CD4-positive, alpha-beta memory T cell (primary cell): ENCODE data around the gene TAGLN2. TPM values are rescaled to one million over a fixed set of nuclear protein-coding genes. Genes with fewer than 3 reads are reported as not detected.

Experiments used
- CTCF ChIA-PET: fragments of 350-600 bp; sonication (Branson Sonifier 250); formaldehyde crosslinking; loops from one replicate; lab custom pipeline; 2021; ENCODE audit warnings: inconsistent platforms; ENCODE audit not compliant: partially characterized antibody; lab: Charles Lee
- POLR2A ChIA-PET: fragments of 350-600 bp; sonication (Branson Sonifier 250); formaldehyde crosslinking; loops from one replicate; lab custom pipeline; 2021; ENCODE audit not compliant: partially characterized antibody; lab: Charles Lee
- DNase-seq, 5 donors: peaks; one replicate each; pipeline versions ENCODE4 v3.0.0 to v3.0.0-alpha.2; 2020 to 2022; ENCODE audit warnings: mixed read lengths in 1 of 5
- H3K27ac ChIP-seq: one replicate; pipeline ENCODE4 v1.7.0; 2013; ENCODE audit warnings: low read depth, low read length
- H3K27me3 ChIP-seq: 2 replicates; pipeline ENCODE4 v1.7.0; 2013; ENCODE audit warnings: mild to moderate bottlenecking, low read length, moderate library complexity; ENCODE audit not compliant: insufficient read depth
- H3K36me3 ChIP-seq: 2 replicates; pipeline ENCODE4 v1.7.0; 2013; ENCODE audit warnings: mild to moderate bottlenecking, low read length, moderate library complexity; ENCODE audit not compliant: insufficient read depth
- H3K4me1 ChIP-seq: 2 replicates; pipeline ENCODE4 v1.7.0; 2013; ENCODE audit warnings: mild to moderate bottlenecking, low read length, moderate library complexity; ENCODE audit not compliant: insufficient read depth
- H3K4me3 ChIP-seq, 2 donors: one replicate each; pipeline ENCODE4 v1.7.0; 2013; ENCODE audit warnings: low read length in 2 of 2, mild to moderate bottlenecking in 1 of 2
- H3K9me3 ChIP-seq, 2 donors: one replicate each; pipeline ENCODE4 v1.7.0; 2013; ENCODE audit warnings: low read length in 2 of 2, control low read depth in 1 of 2; ENCODE audit not compliant: control insufficient read depth in 1 of 2
- H3K27ac Mint-ChIP-seq, 7 donors: one replicate each; pipeline ENCODE4 v1.8.0; 2020 to 2021; ENCODE audit warnings: mixed read lengths in 7 of 7, mild to moderate bottlenecking in 6 of 7, inconsistent platforms in 3 of 7, moderate library complexity in 3 of 7
- H3K27me3 Mint-ChIP-seq, 2 donors: one replicate each; pipeline ENCODE4 v1.8.0; 2020 to 2021; ENCODE audit warnings: mixed read lengths in 2 of 2
- H3K36me3 Mint-ChIP-seq, 2 donors: one replicate each; pipeline ENCODE4 v1.8.0; 2020 to 2021; ENCODE audit warnings: mixed read lengths in 2 of 2, inconsistent platforms in 1 of 2, mild to moderate bottlenecking in 1 of 2
- H3K4me1 Mint-ChIP-seq, 4 donors: one replicate each; pipeline ENCODE4 v1.8.0; 2020 to 2021; ENCODE audit warnings: mixed read lengths in 4 of 4, mild to moderate bottlenecking in 1 of 4
- H3K4me3 Mint-ChIP-seq, 8 donors: one replicate each; pipeline ENCODE4 v1.8.0; 2020 to 2021; ENCODE audit warnings: mixed read lengths in 8 of 8, mild to moderate bottlenecking in 7 of 8, moderate library complexity in 6 of 8, inconsistent platforms in 3 of 8
- H3K9me3 Mint-ChIP-seq, 8 donors: one replicate each; pipeline ENCODE4 v1.8.0; 2020 to 2021; ENCODE audit warnings: mixed read lengths in 8 of 8, mild to moderate bottlenecking in 5 of 8, inconsistent platforms in 3 of 8, moderate library complexity in 1 of 8
- intact Hi-C: fragments of 100-400 bp; cut with micrococcal nuclease; formaldehyde crosslinking; loops from one replicate; pipeline ENCODE4 v1.15.1; 2023
- polyA plus RNA-seq, 2 donors: library from polyadenylated mRNA; unstranded; fragments of 300-500 nt; fragmentation: Illumina TruSeq; gene quantifications; one replicate each; pipeline ENCODE4 v1.2.3, GENCODE V29; 2021
- total RNA-seq, 2 experiments: library from RNA; stranded (reverse); gene quantifications; one replicate each; pipeline ENCODE4 v1.2.3, GENCODE V29; 2021

Gene TAGLN2
- total and polyA plus RNA-seq, 4 experiments from 2014 or later: 196 to 1,289 (median 611) TPM

GRCh38 chr1:159957824-159958268, 32.5 kb upstream of the TAGLN2 start:
- intact Hi-C loops: no loop called here
- Mint-ChIP-seq H3K9me3 (no peaks in the 10 kb centered on the region), H3K27me3 (peaks cover 24 to 25% of the 10 kb centered on the region in 2 donors), H3K27ac (no peak overlapping the region), H3K4me3 (no peak overlapping the region), H3K4me1 (no peaks in the 10 kb centered on the region), H3K36me3 (no peaks in the 10 kb centered on the region)
- H3K27me3 ChIP-seq: no peaks in the 10 kb centered on the region
- DNase-seq: no peak
- H3K9me3 ChIP-seq: no peaks in the 10 kb centered on the region
- no peaks in the 10 kb centered on the region for H3K36me3 ChIP-seq
- POLR2A ChIA-PET: no interaction called here
- no peak overlapping the region for H3K4me3 ChIP-seq
- no peak overlapping the region for H3K27ac ChIP-seq
- CTCF ChIA-PET: interaction anchor here (0.8 to 1.9 kb wide), 3 partner anchors 16 to 50 kb away, joined by 3 to 7 read pairs (median 4); no protein-coding TSS in a partner anchor
- H3K4me1 ChIP-seq: no peaks in the 10 kb centered on the region

GRCh38 chr1:159955456-159955855, 30.1 kb upstream of the TAGLN2 start:
- H3K27ac Mint-ChIP-seq: no peak overlapping the region
- CTCF ChIA-PET: interaction anchor here (0.8 to 1.2 kb wide), 2 partner anchors 52 to 89 kb away, joined by 3 to 4 read pairs; no protein-coding TSS in a partner anchor

GRCh38 chr1:159953536-159954515, 28.5 kb upstream of the TAGLN2 start, which contains the start of gene SLAMF9:
Gene SLAMF9, minus strand, starts transcription at chr1:159954237. Its CDS starts 100 bp downstream, at chr1:159954137.
- POLR2A ChIA-PET: no interaction called here
- CTCF ChIA-PET: interaction anchor here (0.6 to 2.6 kb wide), 2 partner anchors 53 to 54 kb away, joined by 3 to 10 read pairs; no protein-coding TSS in a partner anchor
- Mint-ChIP-seq H3K4me3 (no peak within 1 kb of the TSS), H3K27me3 (peaks cover 31 to 32% of the 10 kb centered on the region in 2 donors), H3K36me3 (no peaks in the 10 kb centered on the region), H3K27ac (no peak within 1 kb of the TSS), H3K9me3 (no peaks in the 10 kb centered on the region), H3K4me1 (no peaks in the 10 kb centered on the region)
- Histone ChIP-seq H3K36me3 (no peaks in the 10 kb centered on the region), H3K27me3 (no peaks in the 10 kb centered on the region), H3K9me3 (no peaks in the 10 kb centered on the region), H3K4me1 (no peaks in the 10 kb centered on the region), H3K27ac (no peak within 1 kb of the TSS), H3K4me3 (no peak within 1 kb of the TSS)
- no peak for DNase-seq
- intact Hi-C loops: no loop called here

More at GRCh38 chr1:159955456-159955855, 30.1 kb upstream of the TAGLN2 start:
- Histone ChIP-seq H3K9me3 (no peaks in the 10 kb centered on the region), H3K27ac (no peak overlapping the region), H3K4me1 (no peaks in the 10 kb centered on the region), H3K36me3 (no peaks in the 10 kb centered on the region), H3K4me3 (no peak overlapping the region), H3K27me3 (no peaks in the 10 kb centered on the region)
- Mint-ChIP-seq H3K4me3 (no peak overlapping the region), H3K4me1 (no peaks in the 10 kb centered on the region), H3K36me3 (no peaks in the 10 kb centered on the region), H3K27me3 (peaks cover 36 to 37% of the 10 kb centered on the region in 2 donors), H3K9me3 (no peaks in the 10 kb centered on the region)
- intact Hi-C loops: no loop called here
- POLR2A ChIA-PET: no interaction called here
- no peak for DNase-seq

- H3K36me3 Mint-ChIP-seq: no peaks in the 10 kb centered on the region
- H3K4me3 Mint-ChIP-seq: no peak overlapping the region
- peaks cover 32 to 35% of the 10 kb centered on the region in 2 donors for H3K27me3 Mint-ChIP-seq
- Histone ChIP-seq H3K36me3 (no peaks in the 10 kb centered on the region), H3K27me3 (no peaks in the 10 kb centered on the region), H3K4me1 (no peaks in the 10 kb centered on the region), H3K27ac (no peak overlapping the region), H3K4me3 (no peak overlapping the region), H3K9me3 (no peaks in the 10 kb centered on the region)
- no peaks in the 10 kb centered on the region for H3K9me3 Mint-ChIP-seq
- DNase-seq: no peak
- no peak overlapping the region for H3K27ac Mint-ChIP-seq
- ChIA-PET CTCF (interaction anchor here (0.6 to 2.6 kb wide), 2 partner anchors 54 to 55 kb away, joined by 3 to 10 read pairs; no protein-coding TSS in a partner anchor), POLR2A (no interaction called here)
- no peaks in the 10 kb centered on the region for H3K4me1 Mint-ChIP-seq
- intact Hi-C loops: no loop called here
These were observed 27.6 kb upstream of the TAGLN2 start for GRCh38 chr1:159952932-159953331.

GRCh38 chr1:159951551-159951950, 26.2 kb upstream of the TAGLN2 start:
- Histone ChIP-seq H3K27me3 (no peaks in the 10 kb centered on the region), H3K27ac (no peak overlapping the region), H3K9me3 (no peaks in the 10 kb centered on the region), H3K4me3 (no peak overlapping the region), H3K36me3 (no peaks in the 10 kb centered on the region), H3K4me1 (no peaks in the 10 kb centered on the region)
- POLR2A ChIA-PET: no interaction called here
- Mint-ChIP-seq H3K4me1 (no peaks in the 10 kb centered on the region), H3K27ac (no peak overlapping the region), H3K36me3 (no peaks in the 10 kb centered on the region), H3K27me3 (peaks cover 32 to 35% of the 10 kb centered on the region in 2 donors), H3K9me3 (no peaks in the 10 kb centered on the region), H3K4me3 (no peak overlapping the region)
- intact Hi-C loops: no loop called here
- DNase-seq: no peak
- CTCF ChIA-PET: interaction anchor here (2.6 kb wide), 1 partner anchor 56 kb away, joined by 10 read pairs; no protein-coding TSS in a partner anchor

- no peaks in the 10 kb centered on the region for H3K9me3 ChIP-seq
- no peak for DNase-seq
- H3K36me3 Mint-ChIP-seq: no peaks in the 10 kb centered on the region
- no peak overlapping the region for H3K4me3 Mint-ChIP-seq
- H3K27me3 Mint-ChIP-seq: peaks cover 31 to 33% of the 10 kb centered on the region in 2 donors
- intact Hi-C loops: no loop called here
- H3K36me3 ChIP-seq: no peaks in the 10 kb centered on the region
- no peak overlapping the region for H3K4me3 ChIP-seq
- peak overlapping the region in 1 of 7 donors; percentile 1 for H3K27ac Mint-ChIP-seq
- H3K27ac ChIP-seq: no peak overlapping the region
- no peaks in the 10 kb centered on the region for H3K27me3 ChIP-seq
- peaks cover under 1% of the 10 kb centered on the region for H3K4me1 ChIP-seq
- ChIA-PET CTCF (interaction anchor here (1.5 kb wide), 1 partner anchor 16 kb away, joined by 3 read pairs; no protein-coding TSS in a partner anchor), POLR2A (no interaction called here)
- no peaks in the 10 kb centered on the region for H3K9me3 Mint-ChIP-seq
- H3K4me1 Mint-ChIP-seq: peaks cover 0 to 2% (median 2%) of the 10 kb centered on the region in 4 donors
These were observed 25.7 kb upstream of the TAGLN2 start for GRCh38 chr1:159951016-159951415.

GRCh38 chr1:159949981-159950381, 24.7 kb upstream of the TAGLN2 start:
- no peak overlapping the region for H3K4me3 Mint-ChIP-seq
- Histone ChIP-seq H3K4me3 (no peak overlapping the region), H3K27ac (no peak overlapping the region), H3K36me3 (no peaks in the 10 kb centered on the region), H3K4me1 (peaks cover 11% of the 10 kb centered on the region), H3K9me3 (no peaks in the 10 kb centered on the region), H3K27me3 (peaks cover 5% of the 10 kb centered on the region)
- H3K36me3 Mint-ChIP-seq: no peaks in the 10 kb centered on the region
- CTCF ChIA-PET: interaction anchor here (1.0 to 1.5 kb wide), 2 partner anchors 11 to 15 kb away, joined by 3 read pairs; no protein-coding TSS in a partner anchor
- POLR2A ChIA-PET: no interaction called here
- no peaks in the 10 kb centered on the region for H3K9me3 Mint-ChIP-seq
- no peak overlapping the region for H3K27ac Mint-ChIP-seq
- intact Hi-C loops: no loop called here
- no peak for DNase-seq
- H3K27me3 Mint-ChIP-seq: peaks cover 31 to 33% of the 10 kb centered on the region in 2 donors
- peaks cover 6 to 9% (median 7%) of the 10 kb centered on the region in 4 donors for H3K4me1 Mint-ChIP-seq
